GM21423 (cell line): Measurements from ENCODE around the gene ALOXE3.
"Not testable (repeated sequence)": the region's sequence is repeated elsewhere in the genome, so short reads cannot be mapped to it uniquely, and the experiment has no call there.

Experiments
- ATAC-seq: cut with Tn5 transposase; IDR thresholded peaks from one replicate; pipeline ENCODE4 v1.9.1; 2021; ENCODE audit warnings: mild to moderate bottlenecking, moderate library complexity; ENCODE audit not compliant: unreplicated experiment

ALOXE3 gene

DNA sequence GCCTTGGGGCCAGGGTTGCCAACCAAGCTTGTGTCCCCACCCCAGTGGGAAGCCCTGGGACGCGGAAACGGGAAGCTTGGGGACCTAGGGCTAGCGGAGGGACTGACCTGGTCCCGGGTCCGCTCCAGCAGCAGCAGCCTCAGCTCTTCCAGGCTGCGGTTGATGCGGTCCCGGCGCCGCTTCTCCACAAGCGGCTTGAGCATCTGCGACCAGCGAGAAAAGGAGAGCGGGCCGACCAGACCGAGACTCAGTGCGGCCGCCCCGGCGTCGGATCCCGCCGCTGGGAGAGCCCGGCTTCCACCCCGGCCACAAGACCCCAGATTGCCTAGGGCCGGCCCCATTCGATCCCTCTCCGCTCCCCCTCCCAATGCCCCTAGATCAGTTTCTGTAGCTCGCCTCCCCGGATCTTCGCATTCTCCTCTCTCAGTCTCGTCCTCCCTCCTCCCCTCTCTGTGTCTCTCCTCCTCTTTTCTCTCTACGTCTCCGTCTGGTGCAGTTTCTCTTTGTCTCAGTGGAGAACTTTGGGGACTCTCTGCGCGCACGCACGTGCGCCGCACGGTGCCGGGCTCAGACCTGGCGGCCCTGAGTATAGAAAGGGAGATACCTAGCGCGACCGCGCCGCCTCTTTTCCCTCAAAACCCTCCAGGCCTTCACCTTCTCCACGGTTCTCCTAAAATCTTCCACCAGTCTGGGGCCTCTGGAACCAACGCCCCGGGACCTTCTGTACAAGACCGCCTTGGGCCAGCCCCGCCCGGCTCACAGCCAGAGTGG lies 4.8 kb upstream of the ALOXE3 start:
- ATAC-seq = no peak

DNA sequence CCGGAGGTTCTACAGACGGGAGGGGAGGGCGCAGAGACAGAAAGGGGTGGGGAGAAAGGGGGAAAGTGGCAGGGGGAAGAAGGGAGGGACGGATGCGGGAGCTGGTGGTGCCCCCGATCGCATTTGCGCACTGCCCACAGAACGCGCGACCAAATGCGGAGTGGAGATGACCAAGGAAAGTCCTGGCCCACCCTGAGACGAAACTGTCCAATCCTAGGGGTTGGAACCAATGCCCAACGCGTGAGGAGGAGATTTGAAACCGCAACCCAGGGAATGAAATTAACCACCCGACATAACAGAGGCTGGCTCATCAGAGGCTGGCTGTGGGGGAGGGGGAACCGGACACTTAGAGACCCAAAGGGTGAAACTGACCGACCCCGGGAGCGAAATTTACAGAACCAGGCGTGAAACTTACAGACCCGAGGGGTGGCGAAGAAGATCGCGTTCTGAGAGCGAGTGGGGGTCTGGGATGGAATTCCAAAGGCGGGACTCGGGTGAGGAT lies 4.2 kb upstream of the ALOXE3 start:
- ATAC-seq = no peak

DNA sequence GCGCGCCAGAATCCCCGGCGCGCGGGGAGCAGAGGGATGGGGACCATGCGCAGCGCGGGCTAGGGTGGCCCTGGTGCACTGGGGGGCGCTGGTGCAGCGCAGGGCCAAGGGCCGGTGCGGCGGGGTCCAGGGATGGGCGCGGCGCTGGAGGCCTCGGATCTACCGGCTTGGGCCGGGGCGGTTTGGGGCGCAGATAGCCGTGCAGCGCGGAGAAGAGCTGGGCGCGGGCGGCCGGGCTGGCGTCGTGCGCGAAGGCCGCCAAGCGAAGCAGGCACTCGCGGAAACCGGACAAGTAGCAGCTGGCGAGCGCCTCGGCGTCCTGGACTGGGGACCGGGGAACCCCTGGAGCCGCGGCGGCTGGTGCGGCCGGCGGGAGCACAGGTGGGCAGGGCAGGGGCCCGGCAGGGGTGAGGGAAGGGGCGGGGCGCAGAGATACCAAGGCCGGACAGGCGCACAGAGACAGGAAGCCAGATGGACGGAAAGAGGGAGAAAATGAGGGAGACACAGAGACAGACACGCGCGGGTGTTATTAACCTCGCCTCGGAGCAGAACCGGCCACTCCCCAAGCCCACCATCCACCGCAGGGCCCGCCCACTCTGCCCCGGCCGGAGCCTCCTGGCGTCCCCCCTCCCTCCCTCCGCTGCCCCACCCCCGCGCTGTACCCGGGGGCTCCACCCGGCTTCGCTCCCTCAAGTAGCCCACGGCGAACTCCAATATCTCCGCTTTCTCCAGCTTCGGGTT lies 3.5 kb upstream of the ALOXE3 start:
- ATAC-seq = no peak

DNA sequence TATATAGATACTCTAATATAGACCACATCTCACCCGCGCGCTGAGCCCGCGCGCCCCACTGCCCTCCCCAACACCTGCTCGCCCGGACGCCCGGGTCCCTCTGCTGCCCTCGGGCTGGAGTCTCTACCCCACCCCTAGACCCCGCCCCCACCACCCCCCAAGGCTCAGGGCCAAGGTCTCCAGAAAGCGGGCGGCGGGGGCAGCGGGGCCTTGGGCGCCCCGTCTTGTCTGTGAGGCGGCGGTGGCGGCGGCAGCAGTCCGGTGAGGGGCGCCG lies 3.0 kb upstream of the ALOXE3 start:
- no peak for ATAC-seq

- no peak for ATAC-seq
Measured at GRCh38 chr17:8120520-8121406, 2.4 kb upstream of the ALOXE3 start.

- ATAC-seq = peak; percentile 38
Measured at GRCh38 chr17:8119581-8120519, 1.5 kb upstream of the ALOXE3 start.

- ATAC-seq = peak; percentile 34
Measured at GRCh38 chr17:8118769-8119580, 661 bp upstream of the ALOXE3 start.

GRCh38 chr17:8117367-8117979 lies 841 bp downstream of the ALOXE3 start:
- no peak for ATAC-seq

GRCh38 chr17:8116776-8117175 lies 1.5 kb downstream of the ALOXE3 start:
- no peak for ATAC-seq

- ATAC-seq = no peak
Measured at GRCh38 chr17:8110907-8111306, 7.4 kb downstream of the ALOXE3 start.

DNA sequence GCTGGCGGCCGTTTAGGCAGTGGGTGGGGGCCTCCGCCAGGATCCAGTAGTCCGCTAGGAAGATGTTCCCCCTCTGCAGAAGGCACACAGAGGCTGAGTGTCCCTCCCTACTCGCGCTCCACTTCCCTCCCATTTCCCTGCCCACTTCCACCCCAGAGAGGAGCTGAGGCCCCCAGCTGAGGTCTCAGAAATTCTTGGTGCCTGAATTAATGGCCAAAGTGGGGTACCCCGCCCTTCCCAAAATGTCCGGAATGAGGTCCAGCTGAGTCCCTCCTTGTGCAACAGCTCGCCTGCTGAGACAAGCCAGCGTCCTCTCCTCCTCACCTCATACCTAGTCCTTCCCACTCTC lies 7.9 kb downstream of the ALOXE3 start:
- ATAC-seq = no peak

DNA sequence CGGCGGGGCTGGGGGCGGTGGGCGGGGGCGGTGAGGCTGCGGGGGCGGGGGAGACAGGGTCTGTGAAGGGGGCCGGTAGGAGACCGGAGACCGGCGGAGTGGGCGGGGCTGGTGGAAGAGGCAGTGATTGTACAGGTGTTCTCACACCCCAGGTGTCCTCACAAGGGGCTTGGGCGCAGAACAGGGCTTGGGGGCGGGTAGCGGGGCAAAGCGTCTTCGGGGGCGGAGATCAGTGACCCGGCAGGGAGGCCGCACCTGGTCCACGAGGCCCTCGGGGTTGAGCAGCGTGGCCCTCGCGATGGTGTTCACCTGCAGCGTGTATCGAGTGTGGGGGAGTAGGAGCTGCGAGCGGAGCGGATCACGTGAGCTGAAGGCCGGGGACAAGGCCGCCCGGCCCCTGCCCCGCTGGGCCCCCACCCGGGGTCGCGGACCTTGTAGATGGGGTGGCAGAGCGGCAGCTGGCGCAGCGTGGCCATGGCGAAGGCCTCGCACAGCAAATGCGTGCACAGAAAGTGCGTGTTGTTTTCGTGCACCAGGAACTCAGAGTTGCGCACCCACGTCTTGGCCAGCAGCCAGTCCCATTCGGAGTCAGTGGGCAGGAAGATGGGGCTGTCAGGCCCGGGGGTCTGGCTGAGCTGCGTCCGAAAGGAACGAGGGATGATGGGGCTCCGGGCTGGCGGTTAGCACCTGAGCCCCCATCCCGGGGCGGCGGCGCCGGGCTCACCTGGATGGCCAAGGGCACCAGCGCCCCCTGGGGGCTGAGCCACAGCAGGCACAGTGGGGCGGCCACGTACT lies 8.5 kb downstream of the ALOXE3 start:
- ATAC-seq = no peak

DNA sequence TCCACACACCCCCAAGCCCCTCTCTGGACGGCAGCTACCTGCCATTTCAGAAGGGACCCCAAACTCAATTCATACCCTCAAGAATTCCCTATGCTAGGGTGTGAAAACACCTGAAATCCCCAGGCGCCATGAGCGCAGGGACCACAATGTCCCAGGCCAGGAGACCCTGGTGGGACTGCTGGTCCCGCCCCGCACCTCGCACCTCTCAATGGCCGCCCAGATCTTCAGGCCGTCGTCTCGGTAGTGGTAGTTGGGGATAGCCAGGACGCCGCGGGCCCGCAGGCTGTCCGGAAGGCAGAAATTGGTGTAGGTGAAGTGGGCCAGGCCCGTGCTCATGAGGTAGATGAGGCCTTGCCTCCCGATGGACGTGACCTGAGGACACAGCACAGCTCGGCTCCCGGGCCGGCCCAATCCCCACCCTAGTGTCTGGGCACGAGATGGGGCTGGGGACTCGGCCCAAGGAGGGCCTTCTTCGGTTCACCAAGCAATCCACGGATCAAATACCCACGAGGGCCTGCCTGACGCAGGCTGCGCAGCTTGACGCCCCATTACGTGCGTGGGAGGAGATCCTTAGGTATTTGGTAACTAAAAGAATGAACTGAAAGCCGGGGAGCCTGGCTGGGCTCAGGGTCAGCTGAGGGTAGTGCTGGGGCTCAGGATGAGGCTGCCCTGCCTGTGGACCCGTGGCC lies 9.2 kb downstream of the ALOXE3 start:
- no peak for ATAC-seq

DNA sequence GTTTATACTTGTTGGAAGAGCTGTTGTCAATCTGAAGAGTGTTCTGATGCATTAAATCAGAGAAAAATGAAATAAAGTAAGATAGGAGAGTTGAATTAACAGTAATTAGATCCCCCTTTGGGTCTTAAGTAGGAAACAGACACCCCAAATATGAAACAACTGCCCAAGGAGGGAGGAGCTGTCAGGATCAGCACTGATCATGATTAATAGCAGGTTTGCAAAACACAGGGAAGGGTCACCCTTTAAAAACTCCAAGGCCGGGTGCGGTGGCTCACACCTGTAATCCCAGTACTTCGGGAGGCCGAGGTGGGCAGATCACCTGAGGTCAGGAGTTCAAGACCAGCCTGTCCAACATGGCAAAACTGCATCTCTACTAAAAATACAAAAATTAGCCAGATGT lies 11.3 kb downstream of the ALOXE3 start:
- ATAC-seq = not testable (repeated sequence)

DNA sequence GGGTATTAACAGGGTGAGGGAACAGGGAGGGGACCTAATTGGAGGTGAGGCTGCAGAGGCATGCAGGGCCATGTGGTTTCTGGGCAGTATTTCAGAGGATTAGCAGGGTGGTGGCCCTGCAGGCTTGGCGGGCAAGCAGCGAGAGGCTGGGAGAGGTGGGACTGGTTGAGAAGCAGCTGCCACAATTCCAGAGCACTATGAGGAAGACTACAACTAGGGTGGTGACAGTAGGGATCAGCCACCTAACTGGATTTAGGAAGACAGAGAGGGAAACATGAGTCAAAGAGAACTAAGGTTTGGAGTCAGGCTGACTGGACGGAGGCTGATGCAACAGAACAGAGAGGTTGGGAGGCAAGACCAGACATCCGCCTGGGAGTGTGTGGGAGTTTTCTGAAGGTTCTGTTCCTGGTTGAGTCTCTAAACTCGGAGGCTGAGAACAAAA lies 12.3 kb downstream of the ALOXE3 start:
- no peak for ATAC-seq

- ATAC-seq = no peak
Measured at GRCh38 chr17:8104911-8105310, 13.4 kb downstream of the ALOXE3 start.

- no peak for ATAC-seq
Measured at GRCh38 chr17:8103549-8103948, 14.8 kb downstream of the ALOXE3 start.

DNA sequence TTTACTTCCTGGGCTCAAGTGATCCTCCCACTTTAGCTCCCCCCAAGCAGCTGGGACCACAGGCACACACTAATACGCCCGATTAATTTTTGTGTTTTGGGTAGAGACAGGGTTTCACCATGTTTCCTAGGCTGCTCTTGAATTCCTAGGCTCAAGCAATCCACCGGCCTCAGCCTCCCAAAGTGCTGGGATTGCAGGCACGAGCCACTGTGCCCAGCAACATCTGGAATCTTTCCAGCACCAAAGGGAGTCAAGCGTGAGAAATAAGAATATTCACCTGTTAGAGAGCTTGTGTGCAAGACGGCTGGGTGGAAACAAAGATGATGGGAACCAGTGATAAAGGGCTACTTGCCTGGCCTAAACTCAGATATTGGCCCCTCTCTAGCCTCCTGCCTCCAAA lies 16.6 kb downstream of the ALOXE3 start:
- ATAC-seq = no peak
